NCI-H1105 (cell line): Measurements from ENCODE around the gene RNF39.

ENCODE experiments used
- DNase-seq: peaks from one replicate; lab custom pipeline; 2025; lab: John Stamatoyannopoulos, UW

RNF39 gene

GRCh38 chr6:30097902-30098768 lies 22.6 kb upstream of the RNF39 start:
- no peak for DNase-seq

- no peak for DNase-seq
These were observed 21.3 kb upstream of the RNF39 start for GRCh38 chr6:30096829-30097228.

- DNase-seq: no peak
These were observed 18.5 kb upstream of the RNF39 start for GRCh38 chr6:30093951-30094661.

GRCh38 chr6:30092852-30093543 lies 17.4 kb upstream of the RNF39 start:
- no peak for DNase-seq

- no peak for DNase-seq
These were observed 16.2 kb upstream of the RNF39 start for GRCh38 chr6:30091577-30092381.

GRCh38 chr6:30087876-30088275 lies 12.3 kb upstream of the RNF39 start:
- DNase-seq: no peak

GRCh38 chr6:30077218-30077617 lies 1.6 kb upstream of the RNF39 start:
- no peak for DNase-seq

- peak; percentile 23 for DNase-seq
These were observed 492 bp upstream of the RNF39 start for GRCh38 chr6:30075790-30076732.

- no peak for DNase-seq
These were observed 1.1 kb downstream of the RNF39 start for GRCh38 chr6:30074331-30075093.

GRCh38 chr6:30073489-30074235 lies 1.9 kb downstream of the RNF39 start:
- DNase-seq: no peak

- no peak for DNase-seq
These were observed 3.7 kb downstream of the RNF39 start for GRCh38 chr6:30071858-30072257.

GRCh38 chr6:30071081-30071818 lies 4.3 kb downstream of the RNF39 start:
- no peak for DNase-seq

- DNase-seq: no peak
These were observed 8.0 kb downstream of the RNF39 start for GRCh38 chr6:30067460-30068139.

- DNase-seq: peak; percentile 98
These were observed 8.8 kb downstream of the RNF39 start, which contains the start of gene PPP1R11 for GRCh38 chr6:30066577-30067459. PPP1R11 (plus strand) TSS chr6:30067198; CDS start chr6:30067411, 213 bp downstream.

- DNase-seq: no peak
These were observed 9.5 kb downstream of the RNF39 start for GRCh38 chr6:30066082-30066481.

GRCh38 chr6:30063315-30063714 lies 12.3 kb downstream of the RNF39 start:
- no peak for DNase-seq
